Gastroesophageal sphincter (tissue), 3 donors: Measurements from ENCODE around the gene DNAJA3.

Experiments
- CTCF ChIP-seq, 4 experiments: fragments of 200-600 bp in 2 of 4; fragments of 450-650 bp in 2 of 4; sonication (generic) in 1 of 4; IDR thresholded peaks; one replicate each; pipeline ENCODE4 v1.5.1; 2017 to 2019; ENCODE audit warnings: antibody characterized with exemption in 4 of 4, mild to moderate bottlenecking in 2 of 4, moderate library complexity in 2 of 4
- POLR2A ChIP-seq, 2 donors: fragments of 450-650 bp; IDR thresholded peaks; one replicate each; pipeline ENCODE4 v1.6.1; 2017; ENCODE audit warnings: antibody characterized with exemption in 2 of 2, mild to moderate bottlenecking in 2 of 2, moderate library complexity in 1 of 2

GRCh38 chr16:4376126-4376892 lies 49.4 kb upstream of the DNAJA3 start:
- TF ChIP-seq POLR2A (IDR thresholded peaks at IDR 0.05) (no peak), CTCF (IDR thresholded peaks at IDR 0.05) (no peak)
